GM19193 (cell line): Measurements from ENCODE around the gene PTGR3.

Experiments
- POLR2A ChIP-seq: IDR thresholded peaks from 4 replicates; pipeline ENCODE4 v1.6.1; 2011; ENCODE audit not compliant: insufficient read depth, insufficient read length; ENCODE audit errors: extremely low read depth

PTGR3 gene

DNA sequence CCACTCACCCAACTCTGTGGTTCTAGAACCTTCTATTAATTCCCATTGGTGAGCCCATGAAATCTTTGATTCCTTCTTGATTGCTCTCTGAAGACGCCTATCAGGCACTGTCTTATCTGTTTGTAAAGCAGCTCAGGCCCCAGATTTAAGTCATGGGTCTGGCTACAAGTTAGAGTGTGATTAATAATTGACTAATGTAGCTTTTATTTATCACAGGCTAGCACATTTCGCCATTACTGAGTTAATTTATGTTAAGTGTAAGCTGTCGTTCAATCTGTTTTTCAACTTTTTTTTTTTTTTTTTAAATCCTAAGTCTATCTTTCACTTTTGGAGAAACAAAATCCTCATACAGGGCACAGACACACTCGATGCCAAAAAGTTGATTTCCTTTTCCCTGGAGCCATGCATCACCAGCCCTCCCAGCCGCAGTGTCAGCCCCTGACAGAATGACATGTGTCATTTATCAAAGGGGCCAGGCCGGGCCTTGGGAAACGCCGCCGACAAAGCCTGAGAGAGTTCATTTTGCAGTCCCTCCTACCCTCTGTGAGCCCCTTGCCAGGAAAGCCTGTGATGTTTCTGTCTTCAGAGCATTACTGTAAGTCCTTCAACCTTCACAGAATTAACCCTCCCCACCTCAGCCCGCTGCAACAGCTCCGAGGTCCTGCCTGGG, 17.5 kb upstream of the PTGR3 start:
- no peak for TF ChIP-seq POLR2A

DNA sequence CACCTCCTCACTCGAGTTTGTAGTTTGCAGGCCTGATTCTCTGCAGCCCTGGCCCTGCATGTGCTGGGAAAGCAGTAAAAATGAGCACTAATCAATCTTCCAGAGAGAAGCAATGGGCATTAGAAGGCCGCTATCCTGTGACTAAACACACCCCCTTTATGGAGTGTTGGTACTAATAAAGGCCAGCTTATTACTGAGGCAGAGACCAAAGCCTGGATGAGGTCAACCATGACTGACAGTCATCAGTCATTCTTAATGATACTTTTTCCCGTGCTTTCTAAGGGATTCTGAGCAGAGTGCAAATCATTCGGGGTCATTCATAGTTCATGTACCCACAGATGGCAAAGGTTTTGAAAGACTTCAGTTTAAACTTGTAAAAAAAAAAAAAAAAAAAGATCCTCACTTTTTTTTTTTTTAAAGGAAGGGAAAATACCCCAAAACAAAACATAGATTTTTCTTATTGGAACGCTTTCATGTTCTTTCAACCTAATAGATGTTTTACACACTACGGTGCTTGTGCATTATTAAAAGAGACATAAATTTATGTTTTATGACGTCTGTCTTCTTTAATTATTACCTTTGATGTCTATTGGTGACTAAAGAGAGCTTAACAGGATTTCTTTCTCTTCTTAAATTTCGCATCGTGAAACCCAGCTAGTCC, 14.9 kb upstream of the PTGR3 start:
- no peak for TF ChIP-seq POLR2A

DNA sequence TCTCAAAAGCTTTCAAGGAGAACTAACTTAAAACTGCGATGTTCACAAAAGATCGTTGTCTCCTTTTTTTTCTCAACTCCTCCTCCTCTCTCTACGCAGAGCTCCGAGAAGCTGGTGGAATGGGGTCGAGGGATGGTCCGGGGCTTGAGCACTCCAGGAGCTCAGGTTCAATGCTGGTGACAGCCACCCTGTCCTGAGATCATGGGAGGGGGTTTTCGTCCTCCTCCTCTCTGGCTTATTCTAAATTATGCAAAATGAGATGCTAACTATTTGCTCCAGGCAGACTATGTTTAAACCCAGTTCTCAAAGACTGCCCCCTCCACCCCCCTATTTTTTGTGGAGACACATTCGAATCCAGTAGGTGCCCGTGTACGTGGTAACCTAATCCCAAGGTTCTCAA, 13.5 kb upstream of the PTGR3 start:
- TF ChIP-seq POLR2A, result no peak

DNA sequence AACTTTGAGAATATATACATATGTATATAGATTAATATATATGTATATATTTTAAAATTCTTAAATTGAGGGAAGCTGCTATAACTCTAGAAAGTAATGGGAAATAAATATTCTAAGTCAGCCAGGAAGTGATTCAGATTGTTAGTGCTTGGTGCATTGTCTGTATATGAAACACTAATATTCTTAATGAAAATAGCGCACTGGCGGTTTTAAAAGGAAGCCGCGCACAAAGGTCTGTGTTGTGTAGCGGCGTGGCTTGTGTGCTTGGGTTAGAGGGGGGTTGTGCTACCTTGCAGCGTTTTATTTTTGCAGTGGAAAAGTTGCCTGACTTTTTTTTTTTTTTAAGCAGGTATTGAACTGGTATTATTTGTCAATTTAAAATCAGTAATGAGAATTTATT, 13.0 kb upstream of the PTGR3 start:
- no peak for TF ChIP-seq POLR2A

DNA sequence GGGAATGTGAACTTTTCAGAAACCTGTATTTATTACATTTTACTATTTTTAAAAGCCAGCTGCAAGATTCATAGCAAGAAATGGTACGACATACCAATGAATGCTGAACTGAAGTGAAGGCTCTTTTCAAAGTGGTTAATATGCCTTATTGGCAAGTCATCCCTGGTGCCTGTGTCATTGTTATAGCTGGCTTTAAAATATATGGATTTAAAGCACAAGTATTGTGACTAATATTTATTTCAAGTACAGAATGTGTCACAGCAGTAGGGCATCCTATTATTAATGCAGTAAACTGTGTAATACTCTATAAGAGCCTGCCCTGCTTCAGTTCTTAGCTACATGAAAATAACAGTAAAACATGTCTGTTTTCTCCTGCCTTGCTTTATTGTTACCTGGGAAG, 12.5 kb upstream of the PTGR3 start:
- TF ChIP-seq POLR2A, result no peak

DNA sequence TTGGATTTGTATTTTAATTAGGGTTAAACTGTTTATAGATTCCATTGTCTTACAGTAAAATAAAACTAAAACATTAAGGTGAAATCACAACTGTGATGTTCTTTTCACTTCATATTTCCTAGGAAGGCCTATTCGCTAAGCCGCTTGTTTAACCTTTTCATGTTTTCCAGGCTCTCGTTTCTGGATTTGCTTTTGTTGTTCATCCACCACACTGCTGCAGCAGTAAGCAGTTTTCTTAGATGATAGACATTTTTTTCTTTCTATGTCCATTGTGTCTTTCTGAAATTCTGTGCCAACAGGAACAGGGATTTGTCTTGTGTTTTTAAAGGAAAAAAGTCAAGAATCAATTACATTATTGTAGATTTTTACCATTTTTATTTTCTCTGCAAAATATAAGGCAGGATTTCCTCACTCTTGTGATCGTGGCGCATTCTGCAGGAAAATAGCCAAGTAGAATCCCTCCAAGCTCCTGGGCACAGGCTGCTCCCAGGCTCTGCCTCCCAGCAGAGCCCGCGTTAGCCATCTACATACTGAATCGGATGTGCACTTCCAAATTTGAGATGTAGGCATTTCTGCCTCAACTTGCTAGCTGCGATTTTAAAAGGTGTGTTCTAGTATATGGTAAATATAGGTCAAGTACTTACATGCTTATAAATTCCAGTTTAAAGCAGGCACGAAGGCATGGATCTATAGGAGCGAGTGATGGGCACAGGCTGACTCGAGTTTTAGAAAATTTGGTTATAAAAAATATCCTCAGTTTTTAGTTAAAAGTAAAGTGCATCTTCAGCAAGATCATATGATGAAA, 11.8 kb upstream of the PTGR3 start:
- TF ChIP-seq POLR2A, result no peak

DNA sequence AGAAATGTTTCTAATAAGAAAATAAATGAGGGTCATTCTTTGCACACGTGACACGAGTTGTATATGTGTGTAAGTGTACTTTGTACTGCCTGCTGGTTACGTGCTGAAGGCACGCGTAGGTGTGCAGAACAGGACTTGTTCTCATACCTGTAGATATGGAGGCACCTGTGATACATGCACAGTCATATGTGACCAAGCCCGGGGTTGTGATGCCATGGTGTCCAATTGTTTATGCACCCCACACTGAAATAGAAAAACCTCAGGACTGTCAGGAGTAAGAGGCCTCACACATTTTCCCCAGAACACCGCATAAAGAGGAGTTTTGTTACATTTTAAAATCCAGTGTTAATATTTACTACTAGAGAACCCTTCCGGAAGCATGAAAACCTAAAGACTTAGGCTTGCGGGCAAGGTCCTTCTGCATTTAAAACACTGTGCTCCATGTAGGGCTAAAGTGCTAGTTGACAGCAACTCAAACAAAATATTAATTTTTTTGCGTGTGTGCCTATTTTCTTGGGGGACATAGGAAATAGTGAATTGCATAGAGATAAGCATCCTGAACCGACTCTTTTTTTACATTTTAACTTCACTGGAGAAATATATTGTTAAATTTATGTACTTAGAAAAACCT, 10.9 kb upstream of the PTGR3 start:
- TF ChIP-seq POLR2A, result no peak

DNA sequence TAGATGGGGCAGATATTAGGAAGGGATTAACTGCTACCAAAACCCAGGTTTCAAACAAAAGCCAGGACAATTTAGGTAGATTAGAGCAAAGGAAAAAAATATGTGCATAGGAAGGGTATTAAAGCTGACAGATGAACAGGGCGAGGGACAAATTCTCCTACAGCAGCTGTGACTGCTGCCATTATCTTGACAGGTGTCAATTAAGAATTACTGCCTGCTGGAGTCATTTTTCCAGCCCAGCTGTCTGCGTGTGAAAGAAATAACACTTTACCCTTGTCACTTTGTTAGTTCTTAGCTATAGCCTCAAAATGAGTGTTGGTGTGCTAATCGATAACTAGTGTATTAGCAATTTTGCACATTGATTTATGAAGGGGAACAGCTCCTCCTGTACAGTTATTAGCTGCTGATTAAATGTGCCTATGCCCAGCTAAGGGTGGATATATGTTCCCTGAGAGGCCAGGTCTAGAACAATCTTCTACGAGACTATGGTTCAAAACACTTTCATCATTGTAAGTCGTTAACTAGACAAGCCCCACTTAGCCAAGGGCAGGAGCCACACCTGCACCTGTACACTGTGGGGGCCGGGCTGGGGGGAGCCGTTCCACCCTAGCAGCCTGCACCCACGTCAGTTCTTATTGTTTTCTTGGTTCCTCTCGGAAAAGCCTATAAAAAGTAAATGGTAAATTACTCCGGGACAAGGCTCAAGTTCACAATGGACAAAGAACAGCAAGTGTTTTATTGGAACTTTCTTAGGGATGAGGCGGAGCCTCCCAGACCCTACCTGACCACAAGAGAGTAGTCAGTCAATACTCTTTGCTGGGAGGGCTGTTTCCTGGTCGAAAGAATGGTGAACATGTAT, 9.4 kb upstream of the PTGR3 start:
- no peak for TF ChIP-seq POLR2A

DNA sequence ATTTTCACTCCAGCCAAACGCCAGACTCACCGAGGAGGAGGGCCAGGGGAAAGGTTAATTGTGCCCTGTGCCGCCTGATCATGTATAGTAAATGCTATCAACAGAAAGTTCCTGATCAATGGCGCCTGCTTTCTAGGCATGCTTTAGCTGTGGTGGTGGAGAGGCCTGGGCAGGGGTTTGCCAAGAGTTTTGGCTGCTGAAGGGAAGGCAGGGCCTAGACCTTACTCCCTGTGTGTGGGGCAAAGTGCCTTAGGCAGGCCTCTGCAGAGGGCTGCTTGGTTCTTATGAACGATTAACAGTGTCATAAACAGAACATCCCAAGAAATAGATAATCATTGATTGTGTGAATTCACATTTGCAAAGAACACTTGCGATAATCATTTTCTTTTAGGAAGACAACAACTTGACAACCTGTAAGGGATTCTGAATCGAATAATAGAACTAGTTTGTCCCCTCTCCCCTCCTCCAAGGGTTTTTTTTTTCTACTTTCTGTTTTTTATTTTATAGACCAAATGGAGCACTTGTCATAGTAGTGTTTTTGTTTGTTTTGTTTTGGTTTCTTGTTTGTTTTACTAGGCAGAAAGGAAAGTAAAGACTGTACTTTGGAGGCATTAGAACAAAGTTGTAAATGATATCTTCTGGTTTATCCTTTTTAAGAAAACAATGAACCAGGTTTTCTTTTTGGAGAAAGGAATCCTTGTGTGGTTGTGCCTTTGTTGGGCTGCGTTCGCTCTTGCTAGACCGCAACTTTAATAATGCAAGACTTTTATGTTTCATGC, 8.2 kb upstream of the PTGR3 start:
- TF ChIP-seq POLR2A, result no peak

DNA sequence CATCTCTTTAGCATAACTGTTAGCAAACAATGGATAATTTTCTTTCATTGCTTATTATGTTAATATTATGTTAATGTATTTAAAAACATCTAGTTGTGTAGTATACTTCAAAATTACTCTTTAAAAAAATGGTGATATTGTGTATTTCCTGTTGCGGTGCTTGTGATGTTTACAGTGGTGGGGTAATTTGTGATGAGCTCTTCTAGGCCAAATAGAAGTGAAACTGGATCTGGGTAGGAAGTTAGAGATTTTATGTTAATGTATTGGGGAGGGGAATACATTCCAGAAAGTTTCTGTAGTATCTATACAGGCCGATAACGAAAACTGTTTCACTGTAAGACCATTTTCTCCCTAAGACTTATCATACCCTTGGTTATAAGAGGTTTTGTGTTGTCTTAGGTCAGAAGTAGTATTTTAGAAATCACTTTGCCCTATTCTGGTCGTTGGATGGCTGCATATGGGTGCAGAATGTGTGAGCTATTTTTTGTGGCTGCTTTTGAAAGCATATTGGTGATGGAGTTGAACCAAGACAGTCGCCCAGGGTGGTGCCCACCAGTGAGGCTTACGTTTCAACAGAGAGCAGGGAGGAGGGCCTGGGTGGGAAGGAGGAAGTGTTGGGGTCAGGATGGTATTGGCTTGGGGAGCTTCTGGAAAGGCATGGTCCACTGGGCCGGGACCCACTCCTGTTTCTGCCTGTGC, 7.4 kb upstream of the PTGR3 start:
- no peak for TF ChIP-seq POLR2A

DNA sequence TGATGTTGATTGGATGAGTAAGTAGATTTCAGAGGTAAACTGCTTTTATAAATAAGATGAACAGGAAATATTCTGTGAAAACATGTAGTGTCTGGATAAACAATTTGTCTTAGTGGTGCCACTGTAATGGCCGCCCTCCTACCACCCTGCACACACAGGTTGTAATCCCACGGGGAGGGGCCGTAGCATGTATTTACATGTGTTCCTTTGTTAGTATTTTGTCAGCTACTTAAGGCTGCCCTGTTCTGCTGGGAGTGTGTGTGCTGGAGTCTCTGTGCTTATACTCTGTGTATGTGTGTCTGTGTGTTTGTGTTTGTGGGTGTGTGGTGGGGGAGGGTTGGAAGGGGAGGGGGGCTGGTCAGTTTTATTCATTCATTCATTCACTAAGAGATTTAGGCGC, 6.7 kb upstream of the PTGR3 start:
- no peak for TF ChIP-seq POLR2A

DNA sequence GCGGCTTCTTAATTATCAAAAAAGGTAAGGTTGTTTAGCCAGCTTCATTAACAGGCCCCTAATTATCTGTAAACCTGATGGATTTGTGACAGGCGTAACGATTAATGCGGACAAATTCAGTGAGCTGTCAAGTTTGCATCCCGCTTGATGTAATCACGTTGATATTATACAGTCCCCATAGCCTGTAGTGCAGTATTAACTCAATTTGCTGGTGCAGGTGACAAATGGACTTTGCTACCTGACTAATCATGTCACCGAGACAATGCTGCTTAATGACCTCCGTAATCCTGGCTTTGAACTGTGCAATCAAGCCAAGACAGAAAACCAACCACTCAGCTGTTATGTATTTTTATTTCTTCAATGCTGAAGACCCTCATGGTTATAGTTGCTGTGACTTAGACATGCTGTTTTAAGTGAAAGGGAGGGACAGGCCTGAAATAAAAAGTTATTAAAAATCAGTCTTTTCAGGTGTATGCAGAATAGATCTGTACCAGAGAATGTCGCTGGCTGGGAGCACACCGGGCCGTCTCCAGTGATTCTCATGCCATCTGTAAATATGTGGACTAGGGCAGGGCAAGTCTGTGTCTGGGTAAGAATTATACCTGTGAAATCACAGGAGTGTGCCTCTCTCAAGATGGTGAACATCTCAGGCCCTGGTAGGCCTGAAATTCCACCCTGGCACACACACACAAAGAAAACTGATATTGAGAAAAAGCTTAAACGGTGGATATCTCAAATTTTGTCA, 6.0 kb upstream of the PTGR3 start:
- TF ChIP-seq POLR2A, result no peak

DNA sequence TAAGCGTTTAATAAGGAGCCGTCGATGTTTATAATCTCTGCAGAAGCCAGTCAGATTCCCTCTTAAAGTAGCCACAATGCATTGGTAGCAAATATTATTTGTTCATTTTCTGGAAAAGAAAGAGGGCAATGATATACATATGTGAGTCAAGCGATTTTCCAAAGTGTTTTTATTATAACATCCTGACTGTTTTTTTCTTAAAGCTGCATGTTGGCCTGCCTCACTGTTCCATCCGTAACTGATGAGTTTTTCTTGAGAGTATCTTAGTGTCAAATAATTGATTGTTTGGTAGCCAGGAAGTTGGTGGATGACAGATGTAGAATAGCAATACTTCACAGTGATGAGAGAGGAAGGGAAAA, 5.4 kb upstream of the PTGR3 start:
- no peak for TF ChIP-seq POLR2A
